ENCODE data around the gene CFDP1. TPM values are rescaled to one million over a fixed set of nuclear protein-coding genes. Genes with fewer than 3 reads are reported as not detected.

The CFDP1 gene
- total RNA-seq, 4 donors from 2014 or later = 32.8 to 55.8 (median 45.7) TPM

GRCh38 chr16:75340741-75341491 lies 92.4 kb downstream of the CFDP1 start:
- DNase-seq = no peak
- H3K36me3 ChIP-seq = peaks cover 0 to 7% (median 0%) of the 10 kb centered on the region in 3 donors
- TF ChIP-seq CTCF (IDR thresholded peaks at IDR 0.05) (no peak), POLR2A (IDR thresholded peaks at IDR 0.05) (no peak)
- intact Hi-C loops (cut with DNase I) = no loop called here
- H3K27me3 ChIP-seq = no peaks in the 10 kb centered on the region
- no peaks in the 10 kb centered on the region for H3K9me3 ChIP-seq
- peaks cover 5 to 39% (median 24%) of the 10 kb centered on the region in 3 donors for H3K4me1 ChIP-seq
- 72 to 75% methylated on average over 2 of the region's 2 CpGs for WGBS, 2 donors
- H3K4me3 ChIP-seq = no peak overlapping the region
- peak overlapping the region in 1 of 4 donors; percentile 66 for H3K27ac ChIP-seq

- TF ChIP-seq CTCF (IDR thresholded peaks at IDR 0.05) = no peak
- no peak for TF ChIP-seq POLR2A (IDR thresholded peaks at IDR 0.05)
- no peak for DNase-seq
- WGBS, 2 donors = 92 to 94% methylated on average over 6 of the region's 6 CpGs
These were observed 95.9 kb downstream of the CFDP1 start for GRCh38 chr16:75337430-75337829.

GRCh38 chr16:75336521-75336920 lies 96.8 kb downstream of the CFDP1 start:
- WGBS, 2 donors = 92 to 95% methylated on average over 2 of the region's 2 CpGs
- Histone ChIP-seq H3K27ac (no peak overlapping the region), H3K36me3 (no peaks in the 10 kb centered on the region), H3K4me1 (peaks cover 0 to 15% (median 4%) of the 10 kb centered on the region in 3 donors), H3K9me3 (no peaks in the 10 kb centered on the region), H3K27me3 (no peaks in the 10 kb centered on the region), H3K4me3 (no peak overlapping the region)
- TF ChIP-seq CTCF (IDR thresholded peaks at IDR 0.05) = no peak
- TF ChIP-seq POLR2A (IDR thresholded peaks at IDR 0.05) = no peak
- DNase-seq = no peak
- intact Hi-C loops (cut with DNase I) = no loop called here

More at GRCh38 chr16:75337430-75337829, 95.9 kb downstream of the CFDP1 start:
- H3K36me3 ChIP-seq = no peaks in the 10 kb centered on the region
- H3K27ac ChIP-seq = no peak overlapping the region
- H3K4me1 ChIP-seq = peaks cover 2 to 24% (median 13%) of the 10 kb centered on the region in 3 donors
- no peak overlapping the region for H3K4me3 ChIP-seq
- H3K9me3 ChIP-seq = no peaks in the 10 kb centered on the region
- intact Hi-C loops (cut with DNase I) = no loop called here
- H3K27me3 ChIP-seq = no peaks in the 10 kb centered on the region

GRCh38 chr16:75333721-75334163 lies 99.6 kb downstream of the CFDP1 start:
- H3K27me3 ChIP-seq = no peaks in the 10 kb centered on the region
- H3K27ac ChIP-seq = no peak overlapping the region
- WGBS, 2 donors = 53 to 70% methylated on average over 2 of the region's 2 CpGs
- DNase-seq = no peak
- no peaks in the 10 kb centered on the region for H3K36me3 ChIP-seq
- H3K9me3 ChIP-seq = no peaks in the 10 kb centered on the region
- no peak overlapping the region for H3K4me3 ChIP-seq
- intact Hi-C loops (cut with DNase I) = no loop called here
- H3K4me1 ChIP-seq = peaks cover 0 to 3% (median 0%) of the 10 kb centered on the region in 3 donors
- no peak for TF ChIP-seq POLR2A (IDR thresholded peaks at IDR 0.05)

- Histone ChIP-seq H3K4me3 (no peak overlapping the region), H3K4me1 (peaks cover 0 to 3% (median 0%) of the 10 kb centered on the region in 3 donors), H3K27me3 (no peaks in the 10 kb centered on the region), H3K36me3 (peaks cover 0 to 8% (median 0%) of the 10 kb centered on the region in 3 donors), H3K9me3 (no peaks in the 10 kb centered on the region), H3K27ac (no peak overlapping the region)
- intact Hi-C loops (cut with DNase I) = no loop called here
- no peak for TF ChIP-seq CTCF (IDR thresholded peaks at IDR 0.05)
- no peak for TF ChIP-seq POLR2A (IDR thresholded peaks at IDR 0.05)
- DNase-seq = no peak
- WGBS, 2 donors = 82 to 89% methylated on average over 4 of the region's 4 CpGs
These were observed 103.4 kb downstream of the CFDP1 start for GRCh38 chr16:75329943-75330342.

All from esophagus squamous epithelium (tissue), 5 donors.